GM21529 (cell line): ENCODE results near the gene SPEN.

Source experiments
- ATAC-seq: cut with Tn5 transposase; IDR thresholded peaks from one replicate; pipeline ENCODE4 v1.9.1; 2021; ENCODE audit not compliant: unreplicated experiment

The SPEN gene

DNA sequence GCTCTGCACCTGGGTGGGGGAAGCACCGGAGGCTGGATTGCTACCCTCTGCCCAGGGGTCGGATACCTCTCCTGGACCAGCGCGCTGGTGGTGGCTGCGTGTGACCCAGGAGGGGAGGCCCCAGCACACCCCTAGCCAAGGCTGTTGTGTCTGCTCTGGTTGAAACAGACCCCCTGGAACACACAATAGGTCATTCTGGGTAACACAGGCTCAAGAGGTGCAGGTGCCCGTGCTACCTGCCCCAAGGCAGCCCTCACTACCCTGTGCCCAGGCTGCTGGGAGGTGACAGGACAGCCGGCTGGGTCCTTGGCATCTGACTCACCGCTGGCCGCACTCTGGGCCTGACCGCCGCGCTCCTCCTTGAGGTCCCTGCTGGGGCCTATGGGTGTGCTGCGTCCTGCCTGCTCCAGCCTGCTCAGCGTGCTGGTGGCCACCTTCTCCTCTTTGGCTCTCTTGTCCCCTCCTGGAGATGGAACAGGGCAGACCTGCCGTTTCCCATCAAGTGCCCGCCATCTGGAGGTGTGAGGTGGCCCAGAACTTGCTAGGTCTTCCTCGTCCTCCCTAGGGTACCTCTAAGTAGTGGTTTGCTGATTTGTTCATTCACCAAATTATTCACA lies 98.4 kb downstream of the SPEN start:
- ATAC-seq = no peak

DNA sequence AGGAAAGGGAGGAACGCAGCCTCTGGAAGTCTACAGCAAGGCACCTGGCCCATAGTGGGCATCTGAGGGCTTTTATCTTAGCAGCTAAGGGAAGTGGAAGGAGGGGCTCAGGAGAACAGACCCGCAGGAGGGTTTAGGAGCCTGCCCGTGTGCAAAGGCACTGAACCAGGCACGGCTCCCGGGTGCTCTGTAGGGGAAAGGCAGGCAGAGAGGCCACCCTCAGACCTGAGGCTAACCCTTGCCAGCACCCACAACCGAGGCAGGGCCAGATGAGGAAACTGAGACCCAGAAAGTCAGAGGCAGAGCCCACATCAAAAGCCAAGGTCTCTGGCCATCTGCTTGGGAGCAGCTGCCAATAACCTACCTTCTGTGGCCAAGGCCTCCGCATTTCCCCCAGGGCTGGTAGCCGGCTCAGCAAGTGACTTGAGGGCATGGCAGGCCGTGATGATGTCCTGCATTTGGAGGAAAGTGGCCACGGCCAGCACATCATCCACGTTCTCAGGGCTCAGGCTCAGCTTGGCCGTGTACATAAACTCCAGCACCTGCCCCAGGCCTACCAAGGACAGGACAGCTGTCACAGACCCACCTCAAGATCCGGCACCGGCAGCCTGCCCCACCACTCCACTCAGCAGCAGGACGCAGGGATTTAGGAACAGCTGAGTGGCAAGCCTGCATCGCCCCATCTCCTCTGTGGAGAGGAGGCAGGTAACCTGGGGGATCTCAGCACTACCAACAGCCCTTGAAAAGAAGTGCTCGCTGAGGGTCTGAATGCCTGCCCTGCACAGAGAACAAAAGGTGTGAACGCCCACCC lies 99.3 kb downstream of the SPEN start:
- no peak for ATAC-seq

DNA sequence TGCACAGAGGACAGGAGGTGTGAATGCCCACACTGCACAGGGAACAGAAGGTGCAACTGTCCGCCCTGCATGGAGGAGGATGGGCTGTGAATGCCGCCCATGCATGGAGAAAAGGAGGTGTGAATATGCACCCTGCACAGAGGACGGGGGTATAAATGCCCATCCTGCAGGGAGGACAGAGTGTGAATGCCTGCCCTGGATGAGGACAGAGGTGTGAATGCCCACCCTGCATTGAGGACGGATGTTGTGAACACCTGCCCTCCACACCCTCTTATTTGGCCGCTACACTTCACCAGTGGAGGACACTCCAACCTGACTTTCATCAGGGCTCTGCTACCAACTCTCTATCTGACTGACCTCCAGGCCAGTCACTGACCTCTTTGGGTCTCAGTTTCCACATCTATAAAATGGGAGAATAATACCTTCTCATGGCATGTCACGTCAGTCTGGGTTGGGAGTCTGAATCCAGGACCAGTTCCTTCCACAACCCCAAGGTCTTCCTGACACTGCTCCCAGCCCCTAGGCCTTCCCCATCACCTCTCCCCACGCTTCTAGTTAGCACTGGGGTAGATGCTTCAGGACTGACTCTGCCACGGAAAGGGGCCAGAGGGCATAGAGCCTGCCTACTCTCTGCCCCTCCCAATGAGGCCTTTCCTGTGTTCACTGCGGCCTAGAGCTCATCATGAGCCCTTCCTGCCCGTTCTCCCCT lies 100.0 kb downstream of the SPEN start:
- no peak for ATAC-seq

DNA sequence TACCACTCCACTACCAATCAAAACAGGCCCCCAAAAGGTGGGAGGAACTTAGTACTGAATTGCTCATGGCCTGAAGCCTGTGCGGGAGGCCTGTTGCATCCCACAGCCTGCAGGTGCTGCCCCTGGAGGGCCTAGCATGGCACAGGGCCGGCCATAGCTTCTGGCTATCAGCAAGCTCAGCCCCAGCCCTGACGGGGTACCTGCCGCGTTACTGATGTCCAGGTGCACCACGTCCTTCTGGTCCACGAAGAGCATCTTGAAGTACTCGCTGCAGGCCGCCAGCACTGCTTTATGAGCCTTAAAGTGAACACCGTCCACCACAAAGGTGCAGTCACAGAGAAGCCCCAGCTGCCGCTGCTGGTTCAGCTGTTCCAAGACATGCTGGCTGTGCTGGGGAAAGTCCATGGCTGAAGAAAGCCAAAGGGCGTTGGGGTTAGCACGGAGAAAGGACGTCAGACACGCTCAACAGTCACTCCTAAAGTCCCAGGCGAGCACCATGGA lies 100.6 kb downstream of the SPEN start:
- ATAC-seq = no peak

DNA sequence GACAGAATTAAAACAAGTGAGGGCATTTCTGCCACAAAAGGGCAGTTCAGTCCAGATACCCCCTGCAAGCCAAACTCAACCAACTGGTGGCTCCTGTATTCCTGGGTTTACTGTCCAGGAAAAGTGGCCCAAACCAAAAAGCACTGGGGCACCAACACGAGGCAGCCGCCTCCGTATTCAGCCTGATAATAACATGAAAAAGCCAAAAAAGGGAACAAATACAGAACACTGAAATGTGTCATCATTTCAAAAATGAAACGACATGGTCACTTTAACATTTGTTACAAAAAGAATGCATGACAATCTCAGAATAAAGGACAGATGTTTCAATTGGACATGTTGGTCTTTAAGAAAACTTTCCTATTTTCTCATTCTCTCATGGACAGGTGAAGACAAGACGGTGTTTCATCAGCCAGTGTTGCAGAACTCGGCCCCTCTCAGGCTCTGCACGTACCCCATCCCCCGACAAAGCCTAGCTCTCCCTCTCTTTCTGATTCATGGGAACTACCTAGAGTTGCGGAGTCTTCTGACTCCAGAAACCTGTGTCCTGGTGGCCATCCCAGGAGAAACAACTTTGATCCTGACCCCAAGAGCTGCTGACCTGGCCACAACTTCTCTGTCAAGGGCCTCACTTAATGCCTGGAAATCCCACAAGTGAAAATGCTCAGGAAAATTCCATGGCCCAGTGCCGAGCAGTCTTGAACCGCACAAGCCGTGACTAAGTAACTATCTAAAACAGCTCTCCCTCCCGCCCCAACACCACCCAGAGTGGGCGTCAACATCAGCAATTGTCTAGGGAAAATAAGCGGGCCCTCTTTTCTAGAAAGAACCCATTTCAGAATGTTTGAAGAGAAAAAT lies 101.3 kb downstream of the SPEN start:
- ATAC-seq = peak; percentile 9

DNA sequence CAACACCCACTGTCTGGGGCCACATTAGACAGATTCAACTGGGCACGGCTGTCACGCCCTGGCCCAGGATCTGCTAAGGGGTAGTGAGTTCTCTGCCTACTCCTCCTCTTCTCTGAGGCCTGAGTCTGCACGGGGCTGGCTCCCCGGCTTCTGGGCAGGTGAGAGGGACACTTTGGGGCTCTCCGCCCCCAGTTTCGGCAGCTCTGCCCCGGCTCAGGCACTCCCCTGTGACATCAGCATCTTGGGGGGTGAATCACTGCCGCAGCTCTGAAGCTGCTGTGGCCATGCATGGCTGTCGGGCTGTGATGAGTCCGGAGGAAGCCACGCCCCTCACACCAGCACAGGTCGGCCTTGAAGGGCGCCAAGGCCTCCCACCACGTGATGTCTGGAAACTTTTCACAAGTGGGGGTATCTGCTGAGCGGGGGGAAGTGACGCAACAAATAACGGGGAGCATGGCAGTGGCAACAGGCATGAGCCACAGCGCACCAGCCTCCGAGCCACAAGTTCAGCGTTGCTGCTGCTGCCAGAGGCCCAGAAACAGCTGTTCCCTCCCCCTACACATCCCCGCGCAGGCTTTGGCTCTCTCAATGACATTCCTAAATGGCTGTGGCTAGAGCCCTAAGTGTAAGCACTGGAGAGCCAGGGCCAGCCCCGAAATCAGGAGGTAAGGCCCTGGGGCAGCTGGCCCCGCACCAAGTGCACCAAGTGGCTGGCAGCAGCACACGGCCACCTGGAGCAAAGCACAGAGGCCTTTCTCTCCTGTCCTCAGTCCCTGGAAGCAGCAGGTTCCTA lies 102.1 kb downstream of the SPEN start:
- peak; percentile 76 for ATAC-seq

DNA sequence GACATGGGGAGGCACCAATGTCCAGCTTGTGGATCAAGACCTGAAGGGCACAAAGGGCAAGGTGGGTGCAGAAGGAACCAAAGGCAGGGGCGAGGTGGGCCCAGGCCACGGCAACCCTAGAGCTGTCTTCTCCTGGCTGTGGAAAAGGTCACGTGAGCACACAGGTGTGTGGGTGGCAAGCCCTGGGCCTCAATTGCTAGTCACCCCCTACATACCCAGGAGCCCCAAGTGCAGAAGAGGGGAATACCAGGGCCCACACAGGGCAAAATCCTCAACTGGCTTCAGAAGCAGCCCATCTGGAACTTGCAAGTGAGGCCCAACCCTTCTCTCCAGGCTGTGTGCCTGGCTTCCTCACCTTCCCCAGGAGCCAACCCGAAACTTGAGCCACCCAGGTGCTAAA lies 102.8 kb downstream of the SPEN start:
- no peak for ATAC-seq

DNA sequence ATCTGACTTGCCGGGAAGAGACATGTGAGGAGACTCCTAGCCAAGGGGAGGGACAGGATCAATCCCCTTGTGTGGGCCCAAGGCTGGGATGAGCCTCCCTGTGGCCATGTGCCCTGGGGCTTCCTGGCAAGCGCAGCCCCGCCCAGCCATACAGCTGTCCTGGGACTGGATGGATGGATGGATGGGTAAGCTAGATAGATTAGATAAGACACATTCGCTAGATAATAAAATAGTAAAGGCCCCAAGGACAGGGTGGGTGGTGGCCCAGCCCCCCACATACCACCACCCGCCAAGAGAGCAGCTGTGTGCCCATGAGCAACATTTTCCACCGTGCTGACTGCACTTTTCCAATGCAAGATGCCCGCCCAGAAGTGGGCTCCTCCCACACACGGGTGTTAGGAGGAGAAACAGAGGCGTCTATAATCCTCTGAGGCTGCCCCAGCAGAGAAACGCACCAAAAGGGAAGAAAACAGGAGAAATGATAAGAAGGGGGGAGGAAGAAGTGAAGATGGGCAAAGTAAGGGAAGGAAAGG lies 103.3 kb downstream of the SPEN start:
- no peak for ATAC-seq

DNA sequence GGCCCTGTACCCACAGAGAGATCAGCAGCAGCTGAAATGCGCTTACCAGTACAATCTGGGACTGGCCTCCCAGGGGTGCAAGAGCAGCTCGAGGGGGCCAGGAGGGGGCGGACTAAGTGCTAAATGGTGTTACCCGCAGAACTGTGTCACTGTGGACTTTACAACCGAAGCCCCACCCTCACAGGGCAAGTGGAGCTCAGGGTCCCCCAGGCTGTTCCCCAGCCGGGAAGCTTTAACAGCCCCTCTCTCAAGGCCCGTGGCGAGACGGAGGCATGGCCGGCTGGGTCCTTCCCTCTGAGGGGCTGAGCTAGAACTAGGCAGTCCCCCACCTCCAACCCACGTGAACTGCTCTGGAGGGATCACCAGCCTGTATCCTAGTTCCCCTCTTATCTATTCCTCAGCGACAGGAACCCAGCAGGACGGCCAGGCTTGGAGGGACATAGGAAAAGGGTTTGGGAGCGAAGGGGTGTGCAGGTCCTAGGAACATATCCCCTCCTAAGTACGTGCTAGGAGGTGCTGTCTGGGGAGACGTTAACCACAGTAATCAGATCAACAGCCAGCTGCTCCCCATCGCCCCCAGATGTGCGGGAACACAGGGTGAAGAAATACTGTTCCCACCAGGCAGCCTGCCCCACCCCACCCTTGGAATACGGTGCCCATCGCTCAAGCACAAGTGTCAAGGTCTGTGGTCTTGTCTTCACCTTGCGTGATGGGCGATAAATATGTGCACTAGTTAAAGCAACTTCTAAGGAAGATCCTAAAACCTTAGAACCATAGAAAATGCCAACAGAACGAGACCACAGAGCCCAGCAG lies 104.0 kb downstream of the SPEN start:
- ATAC-seq = no peak

DNA sequence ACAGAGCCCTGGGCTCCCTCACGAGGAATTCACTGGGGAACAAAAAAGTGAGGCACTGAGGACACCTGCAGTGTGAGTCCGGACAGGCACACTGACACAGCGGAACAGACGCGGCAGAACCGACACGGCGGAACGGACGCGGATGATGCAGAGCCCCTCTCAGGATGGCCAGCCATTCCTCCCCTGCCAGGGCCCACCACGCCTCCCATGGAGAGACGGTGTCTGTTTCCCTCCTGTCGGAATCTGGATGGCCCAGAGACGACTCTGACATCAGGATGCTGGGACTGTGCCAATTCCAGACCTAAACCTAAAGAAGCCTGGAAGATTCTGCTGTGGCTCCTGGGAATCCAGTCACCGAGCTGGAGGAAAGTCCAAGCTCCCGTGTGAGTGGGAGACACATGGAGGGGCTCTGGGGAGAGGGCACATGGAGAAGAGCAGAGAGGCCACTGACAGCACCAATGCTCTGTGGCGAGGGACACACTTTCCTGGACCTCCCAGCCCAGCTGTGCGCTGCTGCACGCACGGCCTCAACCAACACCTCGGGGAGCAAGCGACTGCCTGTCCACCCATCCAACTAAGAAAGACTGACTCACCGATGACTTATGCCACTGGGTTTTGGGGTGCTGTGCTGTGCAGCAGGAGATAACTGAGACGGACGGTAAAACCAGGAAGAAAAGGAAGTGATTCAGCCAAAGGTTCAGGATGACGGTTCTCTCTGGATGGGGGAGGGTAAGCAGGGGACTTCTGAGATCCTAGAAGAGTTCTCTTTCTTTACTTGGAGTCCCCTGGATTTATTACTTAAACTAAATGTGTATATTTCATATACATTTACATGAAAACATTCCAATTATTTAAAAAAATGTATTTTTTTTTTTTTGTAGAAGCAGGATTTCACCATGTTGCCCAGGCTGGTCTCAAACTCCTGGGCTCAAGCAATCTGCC lies 105.1 kb downstream of the SPEN start:
- ATAC-seq = no peak

DNA sequence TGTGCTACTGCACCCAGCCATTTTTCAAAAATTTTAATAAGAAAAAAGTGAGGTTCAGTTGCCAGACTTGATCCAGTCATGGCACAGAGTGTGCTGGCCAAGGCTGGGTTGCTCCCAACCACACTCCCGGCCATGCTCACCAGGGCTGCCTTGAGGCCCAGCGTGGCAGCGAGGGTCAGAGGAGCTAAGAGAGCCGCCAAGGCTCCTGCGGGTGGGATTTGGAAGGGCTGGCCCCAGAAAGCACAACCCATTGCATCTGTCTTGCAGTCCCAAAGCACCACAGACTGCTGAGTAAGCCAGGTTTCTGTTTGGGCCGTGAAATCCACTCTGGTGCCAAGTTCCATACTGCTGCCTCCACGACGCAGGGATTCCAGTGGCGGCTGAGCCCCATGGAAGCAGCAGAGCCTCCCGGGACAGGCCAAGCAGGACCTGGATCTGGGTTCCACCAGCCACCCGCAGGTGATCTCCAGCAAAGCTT lies 105.8 kb downstream of the SPEN start:
- no peak for ATAC-seq

DNA sequence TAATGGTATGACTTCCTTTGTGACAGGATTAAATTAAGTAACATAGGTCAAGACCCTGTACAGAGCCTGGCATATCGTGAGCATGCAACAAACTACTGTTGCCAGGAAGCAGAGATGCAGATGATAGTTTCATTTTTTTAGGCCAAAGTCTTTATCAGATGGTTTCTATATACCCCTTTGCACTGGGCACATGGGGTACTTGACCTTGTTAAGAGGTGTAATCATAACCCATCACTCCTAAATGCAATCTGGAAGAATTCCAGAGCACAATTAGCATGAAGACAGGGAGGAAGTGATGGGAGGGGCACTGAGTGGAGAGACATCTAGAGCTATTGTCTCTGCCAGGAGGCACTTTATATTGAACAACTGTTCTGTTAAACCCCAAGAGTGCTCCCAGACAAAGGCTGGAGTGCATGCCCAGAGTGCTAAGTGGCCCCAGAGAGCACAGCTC lies 106.3 kb downstream of the SPEN start:
- ATAC-seq = no peak

DNA sequence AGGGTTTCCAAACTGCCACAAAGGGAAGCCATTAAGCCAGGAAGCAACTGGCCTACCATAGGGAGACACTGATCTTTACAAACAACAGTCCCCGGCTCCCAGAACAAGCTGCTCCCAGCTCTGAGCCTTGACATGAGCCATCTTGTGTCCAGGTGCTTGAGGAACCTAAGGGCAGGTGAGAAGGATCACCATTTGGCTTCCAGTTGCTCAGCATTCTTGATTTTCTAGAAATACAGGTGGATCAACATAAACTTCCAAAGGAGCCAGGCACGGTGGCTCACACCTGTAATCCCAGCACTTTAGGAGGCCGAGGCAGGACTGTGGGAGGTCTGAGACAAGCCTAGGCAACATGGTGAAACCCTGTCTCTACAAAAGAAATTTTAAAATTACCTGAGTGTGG lies 106.8 kb downstream of the SPEN start:
- no peak for ATAC-seq

DNA sequence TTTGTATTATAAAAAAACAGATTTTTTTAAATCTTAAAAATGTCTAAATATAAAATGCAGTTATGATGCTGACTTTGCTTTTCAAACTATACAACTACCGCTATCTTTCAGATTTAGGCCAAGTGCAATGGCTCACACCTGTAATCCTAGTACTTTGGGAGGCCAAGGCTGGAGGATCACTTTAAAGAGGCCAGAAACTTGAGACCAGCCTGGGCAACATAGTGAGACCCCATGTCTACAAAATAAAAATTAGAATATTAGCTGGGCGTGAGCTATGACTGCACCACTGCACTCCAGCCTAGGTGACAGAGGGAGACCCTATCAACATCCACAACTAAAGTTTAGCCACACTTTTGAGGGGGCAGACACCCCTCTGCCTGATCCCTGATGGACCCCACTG lies 108.0 kb downstream of the SPEN start:
- ATAC-seq = no peak

DNA sequence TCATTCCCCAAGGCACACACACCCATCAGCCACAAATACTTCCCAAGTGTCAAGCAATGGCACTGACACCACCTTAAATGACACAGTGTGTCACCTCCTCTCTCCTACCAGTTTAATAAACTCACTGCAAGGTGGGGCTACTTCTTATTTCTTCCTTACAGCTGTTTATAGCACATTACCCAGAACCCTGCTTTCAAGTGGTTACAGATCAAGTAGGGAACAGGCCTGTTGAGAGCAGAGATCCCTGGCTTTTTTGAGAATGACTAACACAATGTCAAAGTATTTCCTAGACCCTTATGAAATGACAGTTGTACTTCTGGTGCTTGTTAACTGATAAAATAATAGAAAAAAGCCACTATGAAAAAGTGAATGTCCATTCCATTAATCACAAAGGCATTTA lies 108.6 kb downstream of the SPEN start:
- ATAC-seq = no peak

DNA sequence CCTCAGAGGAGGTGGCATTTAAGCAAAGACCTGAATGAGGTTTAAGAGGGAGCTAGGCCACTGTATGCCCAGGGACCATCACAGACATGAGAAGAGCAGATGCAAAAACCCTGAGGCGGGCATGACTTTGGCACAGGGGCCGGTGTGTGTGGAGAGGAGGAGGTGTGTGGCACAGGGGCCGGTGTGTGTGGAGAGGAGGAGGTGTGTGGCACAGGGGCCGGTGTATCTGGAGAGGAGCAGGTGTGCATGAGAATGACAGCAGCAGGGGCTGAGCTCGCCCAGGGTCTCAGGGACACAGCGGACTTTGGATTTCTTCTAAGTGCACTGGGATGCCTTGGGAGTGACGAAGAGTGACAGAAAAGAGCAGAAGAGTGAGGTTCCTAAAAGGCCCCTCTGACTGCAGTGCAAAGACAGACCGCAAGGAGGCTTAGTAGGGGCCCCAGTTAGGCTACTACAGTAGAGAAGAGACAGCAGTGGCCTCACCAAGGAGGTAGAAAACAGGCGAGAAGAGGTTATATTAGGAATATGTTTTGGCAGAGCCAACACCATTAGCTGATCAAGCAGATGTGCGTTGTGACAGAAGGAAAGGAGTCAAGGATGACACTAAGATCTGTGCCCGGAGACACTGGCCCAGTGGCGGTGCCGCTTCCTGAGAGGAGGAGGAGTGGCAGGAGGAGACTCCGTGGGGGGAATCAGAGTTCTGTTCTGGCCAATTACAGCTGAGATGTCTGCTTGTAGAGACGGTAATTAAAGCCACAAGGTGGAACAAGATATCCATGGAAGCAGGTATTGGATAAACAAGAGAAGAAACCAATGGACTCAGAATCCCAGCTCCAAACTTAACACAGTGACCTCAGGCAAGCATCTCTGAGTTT lies 110.0 kb downstream of the SPEN start:
- ATAC-seq = no peak

DNA sequence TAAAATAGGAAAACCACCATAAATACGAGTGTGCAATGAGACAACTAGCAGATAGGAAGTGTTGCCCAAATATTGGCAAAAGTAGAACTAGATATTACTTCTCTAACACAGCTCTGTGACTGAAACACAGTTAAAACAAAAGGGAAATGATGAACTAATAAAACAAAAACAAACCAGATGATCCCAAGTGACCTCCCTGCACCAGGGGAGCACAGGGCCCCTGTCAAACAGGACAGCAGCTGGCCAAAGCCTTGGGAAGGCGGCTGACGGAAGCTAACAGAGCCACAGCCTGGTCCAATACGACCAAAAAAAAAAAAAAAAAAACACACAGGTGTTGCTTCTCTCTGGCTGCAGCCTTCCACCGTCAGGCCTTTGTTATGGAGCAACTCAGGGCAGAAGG lies 110.6 kb downstream of the SPEN start:
- no peak for ATAC-seq
